ENCODE data around the gene ATF7. TPM values are rescaled to one million over a fixed set of nuclear protein-coding genes. Genes with fewer than 3 reads are reported as not detected.

The ATF7 gene
- total and polyA plus RNA-seq, 10 donors = 6.5 to 52.8 (median 35.4) TPM

- no peak overlapping the region for H3K4me3 ChIP-seq
- intact Hi-C loops (cut with DNase I; ENCODE audit: low total_unique reads) = no loop called here
- WGBS, 5 donors = 92 to 96% (median 95%) methylated on average over 5 of the region's 5 CpGs
- no peak overlapping the region for H3K27ac ChIP-seq
- H3K4me1 ChIP-seq = peaks cover 9 to 77% (median 28%) of the 10 kb centered on the region in 6 donors
- TF ChIP-seq POLR2A (IDR thresholded peaks at IDR 0.05) = no peak
- no peak for TF ChIP-seq CTCF (IDR thresholded peaks at IDR 0.05 in 8 of 11, conservative IDR thresholded peaks at IDR 0.05 in 3 of 11)
- TF ChIP-seq POLR2AphosphoS5 (IDR thresholded peaks at IDR 0.05) = no peak
- peaks cover 0 to 17% (median 3%) of the 10 kb centered on the region in 6 donors for H3K36me3 ChIP-seq
- H3K9me3 ChIP-seq = no peaks in the 10 kb centered on the region
- H3K27me3 ChIP-seq (replicated peaks in 1 of 7) = no peaks in the 10 kb centered on the region
- DNase-seq = no peak
These were observed 31.1 kb downstream of the ATF7 start for GRCh38 chr12:53594897-53595615.

GRCh38 chr12:53593707-53594106 lies 32.5 kb downstream of the ATF7 start:
- Histone ChIP-seq H3K27me3 (replicated peaks in 1 of 7) (no peaks in the 10 kb centered on the region), H3K4me3 (no peak overlapping the region), H3K27ac (no peak overlapping the region), H3K9me3 (no peaks in the 10 kb centered on the region), H3K36me3 (peaks cover 0 to 4% (median 0%) of the 10 kb centered on the region in 6 donors), H3K4me1 (peaks cover 9 to 71% (median 30%) of the 10 kb centered on the region in 6 donors)
- WGBS, 5 donors = 94 to 97% (median 95%) methylated on average over 6 of the region's 6 CpGs
- intact Hi-C loops (cut with DNase I; ENCODE audit: low total_unique reads) = no loop called here
- DNase-seq = no peak
- TF ChIP-seq CTCF (IDR thresholded peaks at IDR 0.05 in 8 of 11, conservative IDR thresholded peaks at IDR 0.05 in 3 of 11) (no peak), POLR2AphosphoS5 (IDR thresholded peaks at IDR 0.05) (no peak), POLR2A (IDR thresholded peaks at IDR 0.05) (no peak)

GRCh38 chr12:53593031-53593430 lies 33.2 kb downstream of the ATF7 start:
- intact Hi-C loops (cut with DNase I; ENCODE audit: low total_unique reads) = no loop called here
- no peak overlapping the region for H3K4me3 ChIP-seq
- no peaks in the 10 kb centered on the region for H3K9me3 ChIP-seq
- H3K4me1 ChIP-seq = peaks cover 9 to 64% (median 30%) of the 10 kb centered on the region in 6 donors
- H3K27me3 ChIP-seq (replicated peaks in 1 of 7) = no peaks in the 10 kb centered on the region
- TF ChIP-seq POLR2AphosphoS5 (IDR thresholded peaks at IDR 0.05) (no peak), CTCF (IDR thresholded peaks at IDR 0.05 in 8 of 11, conservative IDR thresholded peaks at IDR 0.05 in 3 of 11) (no peak), POLR2A (IDR thresholded peaks at IDR 0.05) (no peak)
- 70 to 94% (median 87%) methylated on average over 1 of the region's 1 CpG for WGBS, 5 donors
- peaks cover 0 to 3% (median 0%) of the 10 kb centered on the region in 6 donors for H3K36me3 ChIP-seq
- no peak overlapping the region for H3K27ac ChIP-seq
- no peak for DNase-seq

- Histone ChIP-seq H3K27me3 (replicated peaks in 1 of 7) (no peaks in the 10 kb centered on the region), H3K9me3 (no peaks in the 10 kb centered on the region), H3K36me3 (peaks cover 0 to 3% (median 0%) of the 10 kb centered on the region in 6 donors), H3K4me1 (peaks cover 9 to 61% (median 30%) of the 10 kb centered on the region in 6 donors), H3K27ac (no peak overlapping the region), H3K4me3 (no peak overlapping the region)
- no peak for TF ChIP-seq POLR2AphosphoS5 (IDR thresholded peaks at IDR 0.05)
- no peak for DNase-seq
- intact Hi-C loops (cut with DNase I; ENCODE audit: low total_unique reads) = no loop called here
- WGBS, 5 donors = 73 to 90% (median 86%) methylated on average over 1 of the region's 1 CpG
These were observed 33.8 kb downstream of the ATF7 start for GRCh38 chr12:53592426-53592825.

All from spleen (tissue), 11 donors.